PC-9 (cell line): ENCODE measurements around the gene ELMOD1. TPM values are rescaled to one million over a fixed set of nuclear protein-coding genes. Genes with fewer than 3 reads are reported as not detected.

Experiments
- BruUV-seq: library from RNA; stranded (reverse); fragments of 400-500 nt; replicated peaks from 2 replicates; lab custom pipeline; 2021; lab: Mats Ljungman, UMichigan
- CTCF ChIA-PET: fragments of 300-600 bp; sonication (Branson Sonifier 250); formaldehyde crosslinking; loops from one replicate; lab custom pipeline; 2022; ENCODE audit warnings: antibody characterized with exemption; lab: Charles Lee
- POLR2A ChIA-PET: fragments of 300-600 bp; sonication (Branson Sonifier 250); formaldehyde crosslinking; loops from one replicate; lab custom pipeline; 2022; ENCODE audit warnings: antibody characterized with exemption; ENCODE audit not compliant: unreplicated experiment; lab: Charles Lee
- DNase-seq, 2 experiments: peaks; one replicate each; pipeline versions ENCODE4 v3.0.0 to v3.0.0-alpha.2; 2015 to 2022; ENCODE audit warnings: mixed read lengths in 1 of 2
- H2AFZ ChIP-seq: fragments of 200-600 bp; sonication (generic); 2 replicates; pipeline ENCODE4 v1.8.1; 2017; ENCODE audit warnings: antibody characterized with exemption
- H3F3A ChIP-seq: fragments of 200-600 bp; sonication (generic); 2 replicates; pipeline ENCODE4 v1.8.1; 2017; ENCODE audit warnings: antibody characterized with exemption, mild to moderate bottlenecking, low read depth; ENCODE audit not compliant: insufficient read depth
- H3K27ac ChIP-seq: fragments of 200-600 bp; sonication (generic); 2 replicates; pipeline ENCODE4 v1.6.1; 2016; ENCODE audit warnings: mixed run types
- H3K27me3 ChIP-seq: fragments of 200-600 bp; sonication (generic); 2 replicates; pipeline ENCODE4 v1.6.1; 2016; ENCODE audit warnings: low read depth, mixed run types; ENCODE audit not compliant: insufficient read depth
- H3K36me3 ChIP-seq: fragments of 200-600 bp; sonication (generic); 2 replicates; pipeline ENCODE4 v1.6.1; 2016; ENCODE audit warnings: low read depth, mixed run types
- H3K4me1 ChIP-seq: fragments of 200-600 bp; sonication (generic); replicated peaks from 2 replicates; pipeline ENCODE4 v1.6.1; 2016; ENCODE audit warnings: mixed run types; ENCODE audit not compliant: insufficient read depth
- H3K4me2 ChIP-seq: fragments of 200-600 bp; sonication (generic); 2 replicates; pipeline ENCODE4 v1.6.1; 2017; ENCODE audit warnings: mixed run types
- H3K4me3 ChIP-seq: fragments of 200-600 bp; sonication (generic); 2 replicates; pipeline ENCODE4 v1.6.1; 2016; ENCODE audit warnings: mixed run types
- H3K79me2 ChIP-seq: fragments of 200-600 bp; sonication (generic); 2 replicates; pipeline ENCODE4 v1.6.1; 2017; ENCODE audit warnings: low read depth, mixed run types
- H3K9me2 ChIP-seq: fragments of 200-600 bp; sonication (generic); 2 replicates; pipeline ENCODE4 v1.8.1; 2017; ENCODE audit warnings: mild to moderate bottlenecking; ENCODE audit not compliant: insufficient read depth
- H3K9me3 ChIP-seq: fragments of 200-600 bp; sonication (generic); 2 replicates; pipeline ENCODE4 v1.8.1; 2016; ENCODE audit warnings: low read depth; ENCODE audit not compliant: insufficient read depth
- H4K20me1 ChIP-seq: fragments of 200-600 bp; sonication (generic); 2 replicates; pipeline ENCODE4 v1.8.1; 2017; ENCODE audit not compliant: insufficient read depth
- EZH2 ChIP-seq: fragments of 200-600 bp; sonication (generic); IDR thresholded peaks from 2 replicates; pipeline ENCODE4 v1.8.0; 2017; ENCODE audit warnings: antibody characterized with exemption, low read depth
- intact Hi-C: fragments of 100-400 bp; cut with micrococcal nuclease; formaldehyde crosslinking; loops from one replicate; pipeline ENCODE4 v1.10.0; 2022; ENCODE audit not compliant: unreplicated experiment
- total RNA-seq: library from RNA; stranded (reverse); gene quantifications from 2 replicates; pipeline ENCODE4 v1.2.3, GENCODE V29; 2021
- TF ChIP-seq, protein P1 (sequence below): fragments of 200-600 bp; sonication (generic); conservative IDR thresholded peaks from 2 replicates; pipeline ENCODE4 v1.6.1; 2017; ENCODE audit warnings: mixed run types, antibody characterized with exemption, mild to moderate bottlenecking, moderate library complexity

The ELMOD1 gene
- total RNA-seq, 1 experiment from 2014 or later = not detected

DNA sequence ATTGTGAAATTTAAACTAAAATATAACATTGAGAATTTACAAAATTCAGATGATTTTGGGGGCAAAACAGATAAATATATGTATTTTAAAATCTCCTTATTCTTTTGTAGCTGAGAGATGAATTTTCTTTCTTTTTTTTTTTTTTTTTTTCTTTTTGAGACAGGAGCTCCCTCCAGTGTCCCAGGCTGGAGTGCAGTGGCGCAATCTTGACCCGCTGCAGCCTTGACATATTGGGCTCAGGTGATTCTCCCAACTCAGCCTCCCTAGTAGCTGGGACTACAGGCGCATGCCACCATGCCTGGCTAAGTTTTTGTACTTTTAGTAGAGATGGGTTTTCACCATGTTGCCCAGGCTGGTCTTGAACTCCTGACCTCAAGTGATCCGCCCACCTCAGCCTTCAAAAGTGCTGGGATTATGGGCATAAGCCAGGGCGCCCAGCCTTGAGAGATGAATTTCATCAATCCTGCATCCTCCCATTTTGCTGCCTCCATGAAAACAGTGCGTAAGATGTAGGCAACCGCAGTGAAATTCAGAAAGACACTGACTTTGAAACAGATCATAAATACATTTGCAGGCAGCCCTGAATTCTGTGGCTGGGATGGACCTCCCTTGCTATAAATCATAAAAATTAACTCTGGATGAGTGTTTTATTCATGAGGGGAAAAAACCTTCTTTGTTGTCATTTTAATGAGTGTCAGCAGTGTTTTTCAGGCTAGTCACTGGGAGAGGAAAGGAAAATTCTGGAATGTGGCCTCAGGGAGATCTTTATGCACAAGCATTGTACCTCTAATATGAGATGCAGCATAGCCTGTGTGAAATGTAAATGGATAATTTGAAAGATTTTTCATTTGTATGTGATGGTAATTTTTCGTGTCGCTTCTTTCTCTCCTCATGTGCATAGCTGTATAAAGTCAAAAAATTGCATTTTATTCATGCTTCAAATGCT, 14.4 kb downstream of the ELMOD1 start:
- H3K36me3 ChIP-seq = no peaks in the 10 kb centered on the region
- ChIA-PET POLR2A (no interaction called here), CTCF (no interaction called here)
- no peaks in the 10 kb centered on the region for H3K9me3 ChIP-seq
- no peaks in the 10 kb centered on the region for H3K79me2 ChIP-seq
- no peak overlapping the region for H2AFZ ChIP-seq
- H3K4me3 ChIP-seq = no peak overlapping the region
- no peaks in the 10 kb centered on the region for H3F3A ChIP-seq
- H3K9me2 ChIP-seq = no peaks in the 10 kb centered on the region
- H3K4me2 ChIP-seq = no peak overlapping the region
- TF ChIP-seq, protein P1, sequence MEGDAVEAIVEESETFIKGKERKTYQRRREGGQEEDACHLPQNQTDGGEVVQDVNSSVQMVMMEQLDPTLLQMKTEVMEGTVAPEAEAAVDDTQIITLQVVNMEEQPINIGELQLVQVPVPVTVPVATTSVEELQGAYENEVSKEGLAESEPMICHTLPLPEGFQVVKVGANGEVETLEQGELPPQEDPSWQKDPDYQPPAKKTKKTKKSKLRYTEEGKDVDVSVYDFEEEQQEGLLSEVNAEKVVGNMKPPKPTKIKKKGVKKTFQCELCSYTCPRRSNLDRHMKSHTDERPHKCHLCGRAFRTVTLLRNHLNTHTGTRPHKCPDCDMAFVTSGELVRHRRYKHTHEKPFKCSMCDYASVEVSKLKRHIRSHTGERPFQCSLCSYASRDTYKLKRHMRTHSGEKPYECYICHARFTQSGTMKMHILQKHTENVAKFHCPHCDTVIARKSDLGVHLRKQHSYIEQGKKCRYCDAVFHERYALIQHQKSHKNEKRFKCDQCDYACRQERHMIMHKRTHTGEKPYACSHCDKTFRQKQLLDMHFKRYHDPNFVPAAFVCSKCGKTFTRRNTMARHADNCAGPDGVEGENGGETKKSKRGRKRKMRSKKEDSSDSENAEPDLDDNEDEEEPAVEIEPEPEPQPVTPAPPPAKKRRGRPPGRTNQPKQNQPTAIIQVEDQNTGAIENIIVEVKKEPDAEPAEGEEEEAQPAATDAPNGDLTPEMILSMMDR = no peak
- TF ChIP-seq EZH2 = no peak
- BruUV-seq = no TSS peak
- DNase-seq = no peak
- no peaks in the 10 kb centered on the region for H4K20me1 ChIP-seq
- H3K4me1 ChIP-seq = no peaks in the 10 kb centered on the region
- intact Hi-C loops = no loop called here
- H3K27me3 ChIP-seq = no peaks in the 10 kb centered on the region
- H3K27ac ChIP-seq = no peak overlapping the region

DNA sequence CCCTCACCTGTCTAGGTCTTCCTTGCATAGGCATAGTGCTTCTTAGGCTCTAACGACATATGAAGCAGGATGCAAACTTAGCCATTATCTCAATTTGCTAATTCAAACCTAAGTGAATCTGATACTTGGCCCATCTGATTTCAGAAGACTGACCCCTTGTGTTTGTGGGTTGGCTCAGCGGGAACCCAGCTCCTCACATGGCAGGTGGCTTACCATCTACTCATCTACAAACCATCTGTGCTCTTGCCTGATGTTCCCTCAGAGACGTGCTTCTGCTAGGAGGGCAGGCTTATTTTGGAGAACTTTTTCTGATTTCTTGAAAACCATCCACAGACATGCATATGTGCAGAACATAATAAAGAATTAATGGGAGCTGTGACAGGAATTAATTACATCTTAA, 15.2 kb downstream of the ELMOD1 start:
- BruUV-seq = no TSS peak
- no peak overlapping the region for H3K27ac ChIP-seq
- H3F3A ChIP-seq = no peaks in the 10 kb centered on the region
- no peak for DNase-seq
- no peaks in the 10 kb centered on the region for H4K20me1 ChIP-seq
- H3K4me1 ChIP-seq = no peaks in the 10 kb centered on the region
- H3K4me2 ChIP-seq = no peak overlapping the region
- H3K36me3 ChIP-seq = no peaks in the 10 kb centered on the region
- TF ChIP-seq EZH2 = no peak
- TF ChIP-seq, protein P1 = no peak
- no peak overlapping the region for H3K4me3 ChIP-seq
- CTCF ChIA-PET = no interaction called here
- no peak overlapping the region for H2AFZ ChIP-seq
- no peaks in the 10 kb centered on the region for H3K79me2 ChIP-seq
- no peaks in the 10 kb centered on the region for H3K9me3 ChIP-seq
- intact Hi-C loops = no loop called here
- H3K27me3 ChIP-seq = no peaks in the 10 kb centered on the region
- POLR2A ChIA-PET = no interaction called here
- no peaks in the 10 kb centered on the region; the same call in 1 of the 2 replicates for H3K9me2 ChIP-seq

DNA sequence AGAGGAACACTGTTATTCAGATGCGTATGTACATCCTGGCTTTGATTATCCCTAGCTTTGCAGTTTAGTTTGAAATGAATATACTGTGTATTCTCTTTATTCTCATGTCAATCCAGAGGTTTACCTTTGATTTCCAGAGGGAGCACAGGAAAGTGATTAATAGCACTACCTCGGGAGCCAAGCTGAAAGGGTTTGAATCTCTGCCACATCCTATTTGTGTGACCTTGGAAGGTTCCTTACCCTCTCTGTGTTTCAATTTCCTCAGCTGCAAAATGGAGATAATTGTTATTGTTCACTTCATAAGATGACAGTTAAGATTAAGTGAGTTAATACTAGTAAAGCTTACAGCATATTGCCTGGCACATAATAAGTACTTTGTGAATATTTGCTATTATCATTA, 17.9 kb downstream of the ELMOD1 start:
- Histone ChIP-seq H3K9me2 (peaks cover 4% of the 10 kb centered on the region; the same call in 1 of the 2 replicates), H3K27me3 (no peaks in the 10 kb centered on the region; the same call in 1 of the 2 replicates), H3K4me1 (no peaks in the 10 kb centered on the region), H3K79me2 (no peaks in the 10 kb centered on the region), H2AFZ (no peak overlapping the region), H3K27ac (no peak overlapping the region), H3K4me2 (no peak overlapping the region), H4K20me1 (no peaks in the 10 kb centered on the region), H3K9me3 (no peaks in the 10 kb centered on the region), H3F3A (no peaks in the 10 kb centered on the region), H3K4me3 (no peak overlapping the region), H3K36me3 (no peaks in the 10 kb centered on the region)
- BruUV-seq = no TSS peak
- TF ChIP-seq, protein P1 = no peak
- no peak for TF ChIP-seq EZH2
- CTCF ChIA-PET = interaction anchor here (0.6 kb wide), 1 partner anchor 395 kb away, joined by 4 read pairs; no protein-coding TSS in a partner anchor
- POLR2A ChIA-PET = no interaction called here
- DNase-seq = no peak
- intact Hi-C loops = no loop called here
